Endothelial cell of umbilical vein (primary cell): Measurements from ENCODE around the gene GPR146. TPM values are rescaled to one million over a fixed set of nuclear protein-coding genes. Genes with fewer than 3 reads are reported as not detected.
A peak's percentile ranks its signal among the peaks of the same experiment; 100 is the strongest.

Experiments
- BruUV-seq: library from RNA; stranded (reverse); fragments of 400-500 nt; replicated peaks from 2 replicates; lab custom pipeline; 2021; lab: Mats Ljungman, UMichigan
- CTCF ChIA-PET: fragments of 300-600, 350-600 bp; sonication (Branson Sonifier 250); formaldehyde crosslinking; loops from one replicate; lab custom pipeline; 2021; ENCODE audit warnings: antibody characterized with exemption, inconsistent platforms; lab: Charles Lee
- POLR2A ChIA-PET: fragments of 300-600, 350-600 bp; sonication (Branson Sonifier 250); formaldehyde crosslinking; loops from one replicate; lab custom pipeline; 2021; ENCODE audit warnings: antibody characterized with exemption, inconsistent platforms; lab: Charles Lee
- DNase-seq: peaks from one replicate; pipeline ENCODE4 v3.0.0-alpha.2; 2011; ENCODE audit warnings: low read depth, low spot score
- FAIRE-seq: peaks from 2 replicates; lab custom pipeline; 2011; peaks lifted over from hg19 to GRCh38; lab: Jason Lieb, UNC
- H2AFZ ChIP-seq: 2 replicates; pipeline ENCODE4 v1.6.0; 2012; ENCODE audit warnings: low read depth, low read length, control low read depth, inconsistent platforms
- H3K27ac ChIP-seq: 2 replicates; pipeline ENCODE4 v1.5.1; 2011; ENCODE audit warnings: low read depth, mild to moderate bottlenecking, control low read depth, low read length, moderate library complexity; ENCODE audit not compliant: insufficient read depth
- H3K27me3 ChIP-seq, 2 experiments: 2 replicates each; pipeline versions ENCODE4 v1.6.0 to v1.6.1; 2011; ENCODE audit warnings: low read length in 2 of 2, mixed read lengths in 1 of 2; ENCODE audit not compliant: control insufficient read depth in 2 of 2, insufficient read depth in 2 of 2
- H3K36me3 ChIP-seq, 2 experiments: 2 replicates in 1 of 2; 3 replicates in 1 of 2; pipeline ENCODE4 v1.5.1; 2011; ENCODE audit warnings: low read length in 2 of 2, mild to moderate bottlenecking in 1 of 2, moderate library complexity in 1 of 2; ENCODE audit not compliant: control insufficient read depth in 2 of 2, insufficient read depth in 2 of 2; ENCODE audit errors: extremely low read depth in 1 of 2
- H3K4me1 ChIP-seq: 3 replicates; pipeline ENCODE4 v1.5.1; 2011; ENCODE audit warnings: mild to moderate bottlenecking, low read length; ENCODE audit not compliant: control insufficient read depth, insufficient read depth; ENCODE audit errors: extremely low read depth
- H3K4me2 ChIP-seq: 2 replicates; pipeline ENCODE4 v1.6.1; 2011; ENCODE audit warnings: low read length, control low read depth, mixed read lengths; ENCODE audit not compliant: insufficient read depth
- H3K4me3 ChIP-seq, 3 experiments: fragments of 200-600 bp in 1 of 3; sonication (generic), shearing (Covaris generic) in 1 of 3; replicated peaks in 1 of 3; 2 replicates each; pipeline ENCODE4 v1.5.1; 2011 to 2016; ENCODE audit warnings: control low read depth in 3 of 3, low read length in 3 of 3, mild to moderate bottlenecking in 2 of 3, inconsistent platforms in 1 of 3, low read depth in 1 of 3, moderate library complexity in 1 of 3; ENCODE audit not compliant: insufficient read depth in 1 of 3
- H3K79me2 ChIP-seq: 2 replicates; pipeline ENCODE4 v1.6.0; 2012; ENCODE audit warnings: low read length, inconsistent platforms; ENCODE audit not compliant: control insufficient read depth, insufficient read depth
- H3K9ac ChIP-seq: replicated peaks from 2 replicates; pipeline ENCODE3; 2011; ENCODE audit warnings: low read length, control low read depth; ENCODE audit not compliant: insufficient read depth; ENCODE audit errors: extremely low read depth
- H3K9me1 ChIP-seq: replicated peaks from 3 replicates; pipeline ENCODE4 v1.6.0; 2011; ENCODE audit warnings: mild to moderate bottlenecking, low read length; ENCODE audit not compliant: control insufficient read depth, insufficient read depth; ENCODE audit errors: extremely low read depth
- H3K9me3 ChIP-seq: replicated peaks from 2 replicates; pipeline ENCODE4 v1.5.1; 2012; ENCODE audit warnings: low read length, inconsistent platforms; ENCODE audit not compliant: control insufficient read depth, insufficient read depth
- H4K20me1 ChIP-seq: replicated peaks from 2 replicates; pipeline ENCODE3; 2011; ENCODE audit warnings: mild to moderate bottlenecking, low read length; ENCODE audit not compliant: control insufficient read depth, insufficient read depth; ENCODE audit errors: extremely low read depth
- CTCF ChIP-seq, 2 donors: IDR thresholded peaks; 1 replicate in 1 of 2; 2 replicates in 1 of 2; pipeline ENCODE4 v1.5.1; 2011; ENCODE audit warnings: low read length in 2 of 2, mild to moderate bottlenecking in 2 of 2, moderate library complexity in 2 of 2, control low read depth in 1 of 2, inconsistent platforms in 1 of 2, low read depth in 1 of 2; ENCODE audit not compliant: insufficient read depth in 1 of 2; ENCODE audit errors: extremely low read depth in 1 of 2
- EZH2 ChIP-seq: IDR thresholded peaks from 2 replicates; pipeline ENCODE4 v1.6.1; 2012; ENCODE audit warnings: borderline replicate concordance, low read depth, mild to moderate bottlenecking, moderate library complexity, low read length, inconsistent platforms; ENCODE audit not compliant: severe bottlenecking
- FOS ChIP-seq: IDR thresholded peaks from 2 replicates; pipeline ENCODE4 v1.6.1; 2011; ENCODE audit warnings: mild to moderate bottlenecking, low read length, moderate library complexity, borderline replicate concordance; ENCODE audit not compliant: insufficient read depth
- GATA2 ChIP-seq: IDR thresholded peaks from 2 replicates; pipeline ENCODE4 v1.7.0; 2011; ENCODE audit warnings: low read depth, mild to moderate bottlenecking, moderate library complexity, mixed read lengths, low read length; ENCODE audit not compliant: insufficient read length, insufficient read depth
- JUN ChIP-seq: IDR thresholded peaks from 2 replicates; pipeline ENCODE4 v1.6.1; 2011; ENCODE audit warnings: borderline replicate concordance, low read depth; ENCODE audit not compliant: insufficient read length, insufficient read depth
- MYC ChIP-seq: IDR thresholded peaks from one replicate; pipeline ENCODE4 v1.6.1; 2011; ENCODE audit warnings: mild to moderate bottlenecking, low read depth, low read length
- POLR2A ChIP-seq: IDR thresholded peaks from 2 replicates; pipeline ENCODE4 v1.6.1; 2012; ENCODE audit warnings: low read depth, mild to moderate bottlenecking, control low read depth, low read length
- POLR2AphosphoS5 ChIP-seq: IDR thresholded peaks from 2 replicates; pipeline ENCODE4 v1.6.1; 2012; ENCODE audit warnings: low read depth, mild to moderate bottlenecking, control low read depth, low read length, moderate library complexity; ENCODE audit not compliant: insufficient read depth
- dilution Hi-C: fragments of 300-500 bp; cut with MboI; formaldehyde crosslinking; loops from one replicate; pipeline ENCODE4 v1.15.0; 2019; ENCODE audit warnings: low sequenced_read_pairs; ENCODE audit not compliant: extremely low pct_ligation_motif_present
- intact Hi-C: fragments of 100-400 bp; cut with micrococcal nuclease; formaldehyde crosslinking; loops from one replicate; pipeline ENCODE4 v1.10.0; 2022
- microRNA counts: library from miRNA; unstranded; fragments of <30 nt; microRNA quantifications from one replicate; lab custom pipeline; 2016
- microRNA-seq: library from miRNA; unstranded; fragments of <30 nt; microRNA quantifications from one replicate; pipeline ENCODE4 v1.2.0, GENCODE V29; 2021; ENCODE audit warnings: borderline number of aligned reads, borderline replicate concordance
- polyA plus RNA-seq, 4 experiments: library from polyadenylated mRNA; depleted of rRNA in 3 of 4; stranded (reverse) in 3 of 4; unstranded in 1 of 4; fragments of >200 nt; gene quantifications; 2 replicates each; pipeline versions ENCODE4 v1.2.1 to v1.2.3, GENCODE V29; 2011 to 2012; ENCODE audit warnings: missing spikeins in 1 of 4
- small RNA-seq: library from RNA; depleted of rRNA; stranded (forward); fragments of <200 nt; gene quantifications from one replicate; pipeline ENCODE3, GENCODE V24; 2012; ENCODE audit warnings: low replicate concordance, low read depth; ENCODE audit not compliant: insufficient read depth, insufficient read length
- total RNA-seq: library from RNA; stranded (reverse); gene quantifications from 2 replicates; pipeline ENCODE4 v1.2.3, GENCODE V29; 2021
- TF ChIP-seq, protein P1 (sequence below): IDR thresholded peaks from 2 replicates; pipeline ENCODE4 v1.6.1; 2011; ENCODE audit not compliant: insufficient read depth, insufficient read length

Gene GPR146
- total and polyA plus RNA-seq, 2 donors (not counting 3 experiments of a cell fraction or from before 2014, with no cell fraction given) = 18.5 to 44.8 TPM

DNA sequence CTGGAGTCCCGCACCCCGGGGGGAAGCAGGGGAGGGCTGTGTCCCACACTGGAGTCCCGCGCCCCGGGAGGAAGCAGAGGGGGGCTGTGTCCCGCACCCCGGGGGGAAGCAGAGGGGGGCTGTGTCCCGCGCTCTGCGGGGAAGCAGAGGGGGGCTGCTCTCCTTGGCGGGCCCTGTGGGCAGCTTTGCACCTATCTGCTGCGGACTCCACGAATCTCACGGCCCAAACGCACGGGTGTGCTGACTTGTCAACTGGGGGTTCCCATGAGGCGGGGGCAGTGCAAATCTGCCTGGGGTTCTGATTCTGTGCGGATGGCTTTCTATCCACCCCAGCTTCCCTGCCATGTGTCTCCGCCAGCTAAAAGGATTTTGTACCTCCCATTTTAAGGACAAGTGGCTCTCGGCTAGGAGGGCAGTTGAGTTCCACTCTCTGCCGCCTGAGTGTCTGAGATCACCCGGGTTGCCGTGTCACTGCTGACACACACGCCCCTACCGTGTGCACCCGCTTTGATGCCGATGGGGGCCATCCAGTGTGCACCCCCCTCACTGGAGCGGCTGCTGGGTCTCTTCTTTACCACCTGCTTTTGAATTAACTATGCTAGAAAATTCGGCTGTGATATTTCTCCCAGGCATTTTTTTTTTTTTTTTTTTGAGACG, 64.0 kb downstream of the GPR146 start:
- H3K27ac ChIP-seq = no peak overlapping the region
- no peak for DNase-seq
- no peak overlapping the region for H3K4me3 ChIP-seq
- no peak overlapping the region for H2AFZ ChIP-seq
- TF ChIP-seq EZH2 = no peak
- TF ChIP-seq, protein P1, sequence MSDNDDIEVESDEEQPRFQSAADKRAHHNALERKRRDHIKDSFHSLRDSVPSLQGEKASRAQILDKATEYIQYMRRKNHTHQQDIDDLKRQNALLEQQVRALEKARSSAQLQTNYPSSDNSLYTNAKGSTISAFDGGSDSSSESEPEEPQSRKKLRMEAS = no peak
- no peak for TF ChIP-seq MYC
- TF ChIP-seq JUN = no peak
- no peak for TF ChIP-seq POLR2A
- TF ChIP-seq FOS = no peak
- no peak for TF ChIP-seq GATA2
- no peak for TF ChIP-seq CTCF (IDR thresholded peaks at IDR 0.05; ENCODE audit: extremely low read depth in 1 of 2, insufficient read depth in 1 of 2, low read depth in 1 of 2, low read length in 2 of 2)
- TF ChIP-seq POLR2AphosphoS5 = no peak
- no peaks in the 10 kb centered on the region for H3K9me3 ChIP-seq
- peaks cover 9% of the 10 kb centered on the region for H3K4me1 ChIP-seq
- H3K4me2 ChIP-seq = no peak overlapping the region
- peaks cover 1% of the 10 kb centered on the region for H3K79me2 ChIP-seq
- no peaks in the 10 kb centered on the region for H4K20me1 ChIP-seq
- H3K9me1 ChIP-seq = no peaks in the 10 kb centered on the region
- dilution Hi-C loops (no loop called here), intact Hi-C loops (no loop called here)
- FAIRE-seq = no peak
- no peak overlapping the region for H3K9ac ChIP-seq
- no TSS peak for BruUV-seq
- ChIA-PET CTCF (no interaction called here), POLR2A (no interaction called here)
- H3K27me3 ChIP-seq = no peaks in the 10 kb centered on the region
- H3K36me3 ChIP-seq = no peaks in the 10 kb centered on the region

MicroRNAs encoded within 50 kb of the gene (microRNA counts, 767-probe panel; counts per million panel counts)
- 723 counts per million, percentile 96 among the panel's probes with 10 or more counts for microRNA hsa-miR-339-3p (lab: Ali Mortazavi, UCI)
- 723 counts per million, percentile 96 among the panel's probes with 10 or more counts for microRNA hsa-miR-339-5p (lab: Ali Mortazavi, UCI)

Small RNAs within 50 kb of the gene (microRNA-seq; reads per million reads assigned to microRNA genes)
- gene MIR339 = 387 reads per million, percentile 72 among the genes with 10 or more reads in this experiment

Small RNAs within 50 kb of the gene (small RNA-seq; reads per million reads assigned to genes)
- 4.6 reads per million, percentile 34 among the genes with 10 or more reads in this experiment for gene MIR339

Other genes with a start within 250 kb of the GPR146 start
- gene SUN1, start 212.1 kb upstream of the GPR146 start, total RNA-seq = 142 and 158 TPM in 2 replicates
- 347 and 410 TPM in 2 replicates for gene SUN1, start 212.1 kb upstream of the GPR146 start, polyA plus RNA-seq
- gene GET4, start 168.0 kb upstream of the GPR146 start, total RNA-seq = 44.7 and 48.4 TPM in 2 replicates
- 58.1 and 64.8 TPM in 2 replicates for gene GET4, start 168.0 kb upstream of the GPR146 start, polyA plus RNA-seq
- 0.46 and 0.49 TPM in 2 replicates for gene ADAP1, start 89.9 kb upstream of the GPR146 start, total RNA-seq
- 0.58 and 0.76 TPM in 2 replicates for gene ADAP1, start 89.9 kb upstream of the GPR146 start, polyA plus RNA-seq
- gene COX19, start 69.0 kb upstream of the GPR146 start, total RNA-seq = 10.6 and 11.3 TPM in 2 replicates
- gene COX19, start 69.0 kb upstream of the GPR146 start, polyA plus RNA-seq = 4.7 and 6.8 TPM in 2 replicates
- not detected in 2 replicates for gene CYP2W1, start 61.4 kb upstream of the GPR146 start, total RNA-seq
- not detected in 2 replicates for gene CYP2W1, start 61.4 kb upstream of the GPR146 start, polyA plus RNA-seq
- gene GPER1, start 43.6 kb downstream of the GPR146 start, total RNA-seq = 0.25 and 0.77 TPM in 2 replicates
- 2.3 and 3.1 TPM in 2 replicates for gene GPER1, start 43.6 kb downstream of the GPR146 start, polyA plus RNA-seq
- 20.6 and 31.8 TPM in 2 replicates for gene ZFAND2A, start 115.7 kb downstream of the GPR146 start, total RNA-seq
- 37.6 and 40.6 TPM in 2 replicates for gene ZFAND2A, start 115.7 kb downstream of the GPR146 start, polyA plus RNA-seq
- not detected in 2 replicates for gene UNCX, start 188.3 kb downstream of the GPR146 start, total RNA-seq
- gene UNCX, start 188.3 kb downstream of the GPR146 start, polyA plus RNA-seq = not detected in 2 replicates